SU-DHL-6 (cell line): ENCODE measurements around the gene MYO10.

Experiments used
- CTCF ChIP-seq: fragments of 200-600 bp; sonication (generic); IDR thresholded peaks from one replicate; pipeline ENCODE4 v1.5.1; 2017; ENCODE audit warnings: antibody characterized with exemption, mild to moderate bottlenecking, low read length, moderate library complexity; ENCODE audit not compliant: insufficient read depth, poor library complexity, severe bottlenecking
- EZH2phosphoT487 ChIP-seq: fragments of 200-600 bp; sonication (generic), shearing (Covaris generic); conservative IDR thresholded peaks from 2 replicates; pipeline ENCODE4 v1.6.1; 2018; ENCODE audit warnings: mild to moderate bottlenecking, antibody characterized with exemption, low read length, moderate library complexity, mixed read lengths

- TF ChIP-seq CTCF (no peak), EZH2phosphoT487 (no peak)
These were observed 49.7 kb downstream of the MYO10 start for GRCh38 chr5:16886366-16886736.
